Left ventricle myocardium superior (tissue), 1 donor: ENCODE results near the gene GPS1. TPM values are rescaled to one million over a fixed set of nuclear protein-coding genes. Genes with fewer than 3 reads are reported as not detected.

Experiments used
- ATAC-seq: fragments of 200-7000 bp; cut with Tn5 transposase; one replicate; pipeline ENCODE4 v1.9.1; 2020; ENCODE audit warnings: mild to moderate bottlenecking, moderate library complexity
- DNase-seq: peaks from one replicate; pipeline ENCODE4 v3.0.0-alpha.2; 2020
- intact Hi-C: fragments of 100-400 bp; cut with micrococcal nuclease; formaldehyde crosslinking; loops from one replicate; pipeline ENCODE4 v1.11.0; 2022
- total RNA-seq: library from RNA; stranded (reverse); fragmentation: NEBNext Ultra II Directional; extraction: Animal tissue kit (Norgen Biotek cat#: 25700); gene quantifications from one replicate; pipeline ENCODE4 v1.2.1, GENCODE V29; 2021
- donor health status: DM: no; HTN: yes; CAD: no; lungs with severe emphysema.

Gene GPS1
- total RNA-seq, 1 donor from 2014 or later = 90.6 TPM

DNA sequence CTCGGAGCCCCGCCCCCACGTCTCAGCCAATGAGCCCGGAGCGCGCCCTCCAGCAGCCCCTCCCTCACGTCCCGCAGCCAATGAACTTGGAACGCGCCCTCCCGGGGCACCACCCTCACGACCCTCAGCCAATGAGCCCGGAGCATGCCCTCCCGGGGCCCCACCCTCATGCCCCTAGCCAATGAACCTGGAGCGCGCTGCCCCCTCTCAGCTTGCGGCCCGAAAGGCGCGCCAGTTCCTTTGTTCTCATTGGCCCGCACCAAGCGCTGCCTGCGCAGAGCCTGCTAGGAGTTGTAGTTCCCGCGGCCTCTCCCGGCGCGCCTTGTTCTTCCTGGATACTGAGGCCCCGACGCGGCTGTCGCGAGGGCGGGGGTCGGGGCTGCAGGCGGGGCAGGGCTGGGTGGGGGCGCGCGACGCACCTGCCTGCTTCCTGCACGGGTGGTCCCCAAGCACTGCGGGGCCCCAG is 28.7 kb upstream of the GPS1 start, which contains the start of gene LRRC45:
TSS of gene LRRC45 (plus strand) at position 325 of the 466 bp plus-strand sequence. CDS start 339 bp downstream, outside the sequence.
- intact Hi-C loops = loop anchor here (10.0 kb wide), 1 partner anchor 68 kb away; no protein-coding TSS in a partner anchor
- peak; percentile 94 for ATAC-seq
- peak; percentile 100 for DNase-seq

GRCh38 chr17:82023447-82024241 is 28.1 kb upstream of the GPS1 start:
- DNase-seq = no peak
- intact Hi-C loops = loop anchor here (10.0 kb wide), 1 partner anchor 69 kb away; no protein-coding TSS in a partner anchor
- peak; percentile 0 for ATAC-seq

DNA sequence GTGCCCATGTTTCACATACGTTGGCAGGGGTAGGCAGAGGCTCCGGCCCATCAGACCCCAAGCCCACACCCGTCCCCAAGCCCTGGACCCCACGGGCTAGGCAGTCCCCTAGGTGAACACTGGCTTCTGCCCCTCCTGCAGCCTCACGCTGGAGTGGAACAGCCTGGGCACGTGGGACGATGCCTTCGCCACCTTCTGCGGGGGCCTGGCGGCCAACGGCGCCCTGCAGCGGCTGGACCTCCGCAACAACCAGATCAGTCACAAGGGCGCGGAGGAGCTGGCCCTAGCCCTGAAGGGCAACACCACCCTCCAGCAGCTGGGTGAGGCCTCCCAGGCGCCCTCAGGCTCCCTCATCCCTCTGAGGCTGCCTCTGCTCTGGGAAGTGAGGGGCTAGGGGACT is 26.8 kb upstream of the GPS1 start:
- intact Hi-C loops = loop anchor here (10.0 kb wide), 1 partner anchor 70 kb away; no protein-coding TSS in a partner anchor
- ATAC-seq (no peak), DNase-seq (no peak)

- ATAC-seq = no peak
- DNase-seq = no peak
- intact Hi-C loops = loop anchor here (10.0 kb wide), 1 partner anchor 71 kb away; no protein-coding TSS in a partner anchor
Measured at GRCh38 chr17:82025401-82026107, 26.1 kb upstream of the GPS1 start.

- no peak for ATAC-seq
Measured at GRCh38 chr17:82028246-82028645, 23.5 kb upstream of the GPS1 start.

GRCh38 chr17:82028966-82029365 is 22.7 kb upstream of the GPS1 start:
- DNase-seq = no peak
- no peak for ATAC-seq
- intact Hi-C loops = loop anchor here (10.0 kb wide), 1 partner anchor 74 kb away; no protein-coding TSS in a partner anchor

More at GRCh38 chr17:82028246-82028645, 23.5 kb upstream of the GPS1 start:
- intact Hi-C loops = loop anchor here (10.0 kb wide), 1 partner anchor 73 kb away; no protein-coding TSS in a partner anchor
- DNase-seq = no peak

DNA sequence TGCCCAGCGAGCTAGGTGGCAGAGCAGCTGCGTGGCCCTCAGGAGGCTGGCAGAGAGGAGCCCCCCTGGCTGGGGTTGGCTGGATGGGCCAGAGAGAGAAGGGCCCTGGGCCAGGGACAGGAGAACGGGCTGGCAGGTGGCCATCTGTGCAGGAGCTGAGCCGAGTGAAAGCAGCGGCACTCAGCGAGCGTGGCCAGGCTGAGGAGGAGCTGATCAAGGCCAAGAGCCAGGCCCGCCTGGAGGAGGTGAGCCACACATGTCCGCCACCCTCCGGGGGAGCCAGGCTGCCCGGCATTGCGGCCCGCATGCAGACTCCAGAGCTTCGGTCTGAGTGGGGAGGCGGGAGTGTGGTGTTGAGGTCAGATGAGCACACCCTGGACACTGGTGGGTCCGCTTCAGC is 22.3 kb upstream of the GPS1 start:
- intact Hi-C loops = loop anchor here (10.0 kb wide), 1 partner anchor 75 kb away; no protein-coding TSS in a partner anchor
- ATAC-seq = peak; percentile 51
- DNase-seq = peak; percentile 83

DNA sequence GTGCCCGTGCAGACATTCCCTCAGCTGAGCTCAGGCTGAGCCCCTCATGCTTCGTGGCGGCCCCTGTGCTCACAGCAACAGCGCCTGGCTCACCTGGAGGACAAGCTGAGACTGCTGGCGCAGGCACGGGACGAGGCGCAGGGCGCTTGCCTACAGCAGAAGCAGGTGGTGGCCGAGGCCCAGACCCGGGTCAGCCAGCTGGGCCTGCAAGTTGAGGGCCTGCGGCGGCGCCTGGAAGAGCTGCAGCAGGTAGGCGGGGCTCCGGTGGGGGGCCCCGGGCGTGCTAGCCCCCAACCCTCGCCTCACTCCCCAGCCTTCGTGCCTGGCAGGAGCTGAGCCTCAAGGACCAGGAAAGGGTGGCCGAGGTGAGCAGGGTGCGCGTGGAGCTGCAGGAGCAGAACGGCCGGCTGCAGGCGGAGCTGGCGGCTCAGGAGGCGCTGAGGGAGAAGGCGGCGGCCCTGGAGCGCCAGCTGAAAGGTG is 21.7 kb upstream of the GPS1 start:
- intact Hi-C loops = loop anchor here (10.0 kb wide), 1 partner anchor 75 kb away; no protein-coding TSS in a partner anchor
- DNase-seq = no peak
- peak; percentile 4 for ATAC-seq

DNA sequence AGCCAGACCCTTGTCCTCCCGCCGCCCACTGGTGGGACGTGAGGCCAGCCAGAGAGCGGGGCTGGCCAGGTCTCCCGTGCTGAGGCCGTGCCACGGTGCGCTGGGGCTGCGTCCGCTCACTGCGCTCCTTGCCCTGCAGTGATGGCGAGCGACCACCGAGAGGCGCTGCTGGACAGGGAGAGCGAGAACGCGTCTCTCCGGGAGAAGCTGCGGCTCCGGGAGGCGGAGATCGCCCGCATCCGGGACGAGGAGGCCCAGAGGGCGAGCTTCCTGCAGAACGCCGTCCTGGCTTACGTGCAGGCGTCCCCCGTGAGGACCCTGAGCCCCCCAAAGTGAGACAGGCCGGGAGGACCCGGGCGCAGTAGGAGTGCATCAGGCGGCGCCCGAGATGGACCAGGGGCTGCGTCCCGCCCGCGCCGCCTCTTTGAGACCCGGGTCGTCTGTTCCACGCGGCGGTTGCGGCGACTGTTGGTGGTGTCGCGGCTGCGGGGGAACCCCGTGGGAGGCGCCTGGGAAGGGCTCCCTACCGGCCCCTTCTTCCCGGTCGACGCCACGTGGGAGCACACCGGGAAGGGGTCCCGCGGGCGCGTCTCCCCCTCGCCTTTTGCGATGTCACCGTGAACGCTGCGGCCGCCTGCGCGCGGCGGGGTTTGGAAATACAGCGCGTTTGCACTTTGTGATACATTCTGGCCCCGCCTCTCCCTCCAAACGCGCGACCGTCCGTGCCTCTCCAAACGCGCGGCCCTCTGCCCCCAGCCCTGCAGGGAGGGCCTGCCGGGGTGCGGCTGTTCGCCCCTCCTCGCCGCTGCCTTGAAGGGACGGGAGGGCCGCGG is 21.0 kb upstream of the GPS1 start:
- DNase-seq = peak; percentile 90
- intact Hi-C loops = no loop called here
- ATAC-seq = peak; percentile 87

DNA sequence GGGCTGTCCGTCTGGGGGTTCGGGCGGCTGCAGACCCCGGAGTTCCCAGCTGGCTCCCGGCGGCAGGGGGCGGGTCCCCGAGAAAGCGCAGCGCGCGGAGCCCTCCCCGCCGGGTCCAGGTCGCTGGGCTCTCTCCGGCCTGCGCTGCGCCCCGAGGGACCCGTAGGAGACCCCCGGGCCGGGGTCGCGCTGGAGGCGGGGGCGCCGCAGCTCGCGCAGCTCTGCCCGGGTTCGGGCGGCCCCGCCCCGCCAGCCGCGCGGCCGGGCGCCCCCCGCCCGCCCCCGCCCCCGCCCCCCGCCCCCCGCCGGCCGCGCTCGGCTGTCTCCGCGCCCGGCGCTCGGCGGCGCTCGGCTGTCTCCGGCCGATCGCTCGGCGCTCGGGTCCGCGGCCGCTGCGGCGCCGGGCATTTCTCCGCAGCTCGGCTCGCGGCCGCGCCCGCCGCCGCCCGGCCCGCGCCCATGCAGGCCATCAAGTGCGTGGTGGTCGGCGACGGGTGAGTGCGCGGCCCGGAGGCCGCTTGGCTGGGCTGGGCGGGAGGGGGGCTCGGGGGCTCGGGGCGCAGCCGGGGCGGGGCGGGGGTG is 20.3 kb upstream of the GPS1 start, which contains the start of gene RAC3:
TSS of gene RAC3 (plus strand) at position 376 of the 582 bp plus-strand sequence. CDS start at position 460, 84 bp downstream.
- no peak for DNase-seq
- intact Hi-C loops = no loop called here
- no peak for ATAC-seq

DNA sequence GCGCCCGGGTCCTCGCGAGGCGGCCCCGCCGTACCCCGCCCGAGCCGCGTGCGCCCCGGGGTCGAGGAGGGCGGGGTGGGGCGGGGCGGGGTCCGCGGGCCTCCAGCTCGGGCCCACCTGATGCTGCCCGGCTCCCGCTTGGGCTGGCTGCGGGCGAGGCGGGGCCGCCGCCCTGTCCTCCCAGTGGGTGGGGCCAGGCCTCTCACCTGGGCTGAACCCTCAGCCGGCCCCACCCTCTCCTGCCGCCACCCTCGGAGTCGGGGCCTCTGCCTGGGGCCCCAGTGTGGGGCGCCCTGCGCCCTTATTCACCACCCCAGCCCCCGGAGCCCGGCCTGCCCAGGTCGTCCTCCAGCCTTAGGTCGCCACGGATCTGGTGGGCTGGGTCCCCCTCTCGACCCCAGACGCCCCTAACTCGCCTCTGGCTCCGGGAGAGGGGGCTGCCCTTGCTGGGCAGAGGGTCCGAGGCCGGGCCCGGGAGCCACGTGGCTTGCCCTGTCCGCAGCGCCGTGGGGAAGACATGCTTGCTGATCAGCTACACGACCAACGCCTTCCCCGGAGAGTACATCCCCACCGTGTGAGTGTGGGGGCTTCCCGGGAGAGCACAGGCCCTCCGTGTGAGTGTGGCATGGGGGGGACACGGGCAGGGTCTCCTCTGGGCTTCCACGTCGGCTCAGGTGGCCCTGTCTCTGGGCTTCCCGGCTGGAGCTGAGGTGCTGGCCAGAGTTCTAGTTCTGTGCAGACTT is 19.6 kb upstream of the GPS1 start:
- DNase-seq = no peak
- no peak for ATAC-seq
- intact Hi-C loops = no loop called here

DNA sequence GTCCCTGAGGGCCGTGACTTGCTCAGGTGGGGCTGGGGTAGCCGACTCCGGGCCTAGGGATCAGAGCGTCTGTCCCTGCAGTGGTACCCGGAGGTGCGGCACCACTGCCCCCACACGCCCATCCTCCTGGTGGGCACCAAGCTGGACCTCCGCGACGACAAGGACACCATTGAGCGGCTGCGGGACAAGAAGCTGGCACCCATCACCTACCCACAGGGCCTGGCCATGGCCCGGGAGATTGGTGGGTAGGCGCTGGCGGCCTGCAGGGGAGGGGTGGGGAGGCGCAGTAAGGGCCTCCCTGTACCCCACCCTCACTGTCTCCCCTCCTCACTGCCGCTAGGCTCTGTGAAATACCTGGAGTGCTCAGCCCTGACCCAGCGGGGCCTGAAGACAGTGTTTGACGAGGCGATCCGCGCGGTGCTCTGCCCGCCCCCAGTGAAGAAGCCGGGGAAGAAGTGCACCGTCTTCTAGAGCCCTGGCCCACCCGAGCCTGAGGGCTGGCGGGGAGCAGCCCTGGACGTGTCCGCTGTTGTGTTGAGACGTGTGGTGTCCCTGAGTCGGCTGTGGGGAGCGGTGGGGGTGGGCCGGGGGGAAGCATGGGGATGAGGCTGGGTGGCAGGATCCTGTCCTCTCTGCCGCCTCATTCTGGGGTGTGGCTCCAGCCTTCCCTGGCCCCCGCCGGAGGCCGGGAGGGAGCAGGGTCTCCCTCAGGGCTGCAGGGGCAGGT is 18.2 kb upstream of the GPS1 start:
- ATAC-seq (no peak), DNase-seq (no peak)
- intact Hi-C loops = no loop called here

GRCh38 chr17:82034371-82035011 is 17.2 kb upstream of the GPS1 start:
- intact Hi-C loops = no loop called here
- ATAC-seq = no peak
- no peak for DNase-seq

- DNase-seq (no peak), ATAC-seq (no peak)
- intact Hi-C loops = no loop called here
Measured at GRCh38 chr17:82035488-82035887, 16.2 kb upstream of the GPS1 start.

DNA sequence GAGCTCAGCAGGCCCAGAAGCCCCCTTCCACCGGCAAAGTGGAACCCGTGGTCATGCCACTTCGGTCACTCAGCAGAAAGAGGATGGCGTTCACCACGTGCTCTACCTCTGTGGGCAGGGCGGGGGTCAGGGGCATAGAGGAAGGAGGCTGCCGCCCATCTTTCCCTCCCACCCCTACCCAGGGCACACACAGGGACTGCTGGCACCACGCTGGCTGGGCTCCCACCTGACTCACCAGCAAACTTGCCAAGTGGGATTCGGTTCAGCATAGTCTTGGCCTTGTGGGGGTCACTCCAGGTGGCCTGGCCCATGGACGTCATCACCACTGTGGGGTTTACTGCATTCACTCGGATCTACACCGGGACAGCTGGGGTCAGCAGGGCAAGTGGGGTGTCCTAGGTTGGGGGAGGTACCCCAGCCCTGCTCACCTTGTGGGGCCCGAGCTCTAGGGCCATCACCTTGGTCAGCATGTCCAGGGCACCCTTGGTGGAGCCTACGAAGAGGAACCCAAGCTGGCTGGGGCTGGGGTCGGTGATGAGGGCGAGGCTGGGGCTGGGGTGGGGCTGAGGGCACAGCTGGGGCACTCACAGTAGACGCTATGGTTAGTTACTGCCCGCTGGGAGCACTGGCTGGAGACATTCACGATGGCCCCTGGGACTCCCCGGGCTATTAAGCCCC is 15.6 kb upstream of the GPS1 start:
- DNase-seq (no peak), ATAC-seq (no peak)
- intact Hi-C loops = no loop called here

DNA sequence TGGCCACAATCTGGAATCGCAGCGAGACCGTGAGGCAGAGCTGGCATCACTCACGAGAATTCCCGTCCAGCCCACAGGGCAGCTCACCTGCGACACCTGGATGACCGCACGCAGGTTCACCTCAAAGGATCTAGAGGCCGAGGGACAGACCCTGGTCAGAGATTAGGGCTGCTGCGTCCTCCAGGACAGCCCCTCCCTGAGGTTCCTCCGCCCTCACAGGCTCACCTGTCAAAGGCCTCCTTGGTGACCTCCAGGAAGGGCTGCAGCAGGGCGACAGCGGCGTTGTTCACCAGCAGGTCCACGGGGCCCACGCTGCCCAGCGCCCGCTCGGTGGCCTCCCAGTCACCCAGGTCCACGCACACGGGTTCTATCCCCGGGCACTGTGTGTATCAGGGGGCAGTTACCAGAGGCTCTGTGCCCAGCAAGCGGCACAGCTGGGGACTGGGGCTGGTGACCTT is 15.0 kb upstream of the GPS1 start:
- no peak for DNase-seq
- ATAC-seq = no peak

More for the DNA sequence above, 15.0 kb upstream of the GPS1 start:
- intact Hi-C loops = no loop called here
